PC-9 (cell line): ENCODE measurements around the gene GPX8. TPM values are rescaled to one million over a fixed set of nuclear protein-coding genes. Genes with fewer than 3 reads are reported as not detected.

Experiments
- Bru-seq: library from RNA; stranded (reverse); fragments of 400-500 nt; gene quantifications from one replicate; lab custom pipeline; 2021; lab: Mats Ljungman, UMichigan
- BruChase-seq, 2 experiments: library from RNA; stranded (reverse); fragments of 400-500 nt; gene quantifications; one replicate each; lab custom pipeline; 2021; lab: Mats Ljungman, UMichigan
- BruUV-seq: library from RNA; stranded (reverse); fragments of 400-500 nt; replicated peaks from 2 replicates; lab custom pipeline; 2021; lab: Mats Ljungman, UMichigan
- CTCF ChIA-PET: fragments of 300-600 bp; sonication (Branson Sonifier 250); formaldehyde crosslinking; loops from one replicate; lab custom pipeline; 2022; ENCODE audit warnings: antibody characterized with exemption; lab: Charles Lee
- POLR2A ChIA-PET: fragments of 300-600 bp; sonication (Branson Sonifier 250); formaldehyde crosslinking; loops from one replicate; lab custom pipeline; 2022; ENCODE audit warnings: antibody characterized with exemption; ENCODE audit not compliant: unreplicated experiment; lab: Charles Lee
- DNase-seq, 2 experiments: peaks; one replicate each; pipeline versions ENCODE4 v3.0.0 to v3.0.0-alpha.2; 2015 to 2022; ENCODE audit warnings: mixed read lengths in 1 of 2
- H2AFZ ChIP-seq: fragments of 200-600 bp; sonication (generic); 2 replicates; pipeline ENCODE4 v1.8.1; 2017; ENCODE audit warnings: antibody characterized with exemption
- H3F3A ChIP-seq: fragments of 200-600 bp; sonication (generic); 2 replicates; pipeline ENCODE4 v1.8.1; 2017; ENCODE audit warnings: antibody characterized with exemption, mild to moderate bottlenecking, low read depth; ENCODE audit not compliant: insufficient read depth
- H3K27ac ChIP-seq: fragments of 200-600 bp; sonication (generic); 2 replicates; pipeline ENCODE4 v1.6.1; 2016; ENCODE audit warnings: mixed run types
- H3K27me3 ChIP-seq: fragments of 200-600 bp; sonication (generic); 2 replicates; pipeline ENCODE4 v1.6.1; 2016; ENCODE audit warnings: low read depth, mixed run types; ENCODE audit not compliant: insufficient read depth
- H3K36me3 ChIP-seq: fragments of 200-600 bp; sonication (generic); 2 replicates; pipeline ENCODE4 v1.6.1; 2016; ENCODE audit warnings: low read depth, mixed run types
- H3K4me1 ChIP-seq: fragments of 200-600 bp; sonication (generic); replicated peaks from 2 replicates; pipeline ENCODE4 v1.6.1; 2016; ENCODE audit warnings: mixed run types; ENCODE audit not compliant: insufficient read depth
- H3K4me2 ChIP-seq: fragments of 200-600 bp; sonication (generic); 2 replicates; pipeline ENCODE4 v1.6.1; 2017; ENCODE audit warnings: mixed run types
- H3K4me3 ChIP-seq: fragments of 200-600 bp; sonication (generic); 2 replicates; pipeline ENCODE4 v1.6.1; 2016; ENCODE audit warnings: mixed run types
- H3K79me2 ChIP-seq: fragments of 200-600 bp; sonication (generic); 2 replicates; pipeline ENCODE4 v1.6.1; 2017; ENCODE audit warnings: low read depth, mixed run types
- H3K9me2 ChIP-seq: fragments of 200-600 bp; sonication (generic); 2 replicates; pipeline ENCODE4 v1.8.1; 2017; ENCODE audit warnings: mild to moderate bottlenecking; ENCODE audit not compliant: insufficient read depth
- H3K9me3 ChIP-seq: fragments of 200-600 bp; sonication (generic); 2 replicates; pipeline ENCODE4 v1.8.1; 2016; ENCODE audit warnings: low read depth; ENCODE audit not compliant: insufficient read depth
- H4K20me1 ChIP-seq: fragments of 200-600 bp; sonication (generic); 2 replicates; pipeline ENCODE4 v1.8.1; 2017; ENCODE audit not compliant: insufficient read depth
- EZH2 ChIP-seq: fragments of 200-600 bp; sonication (generic); IDR thresholded peaks from 2 replicates; pipeline ENCODE4 v1.8.0; 2017; ENCODE audit warnings: antibody characterized with exemption, low read depth
- intact Hi-C: fragments of 100-400 bp; cut with micrococcal nuclease; formaldehyde crosslinking; loops from one replicate; pipeline ENCODE4 v1.10.0; 2022; ENCODE audit not compliant: unreplicated experiment
- long read RNA-seq: library from polyadenylated mRNA; stranded (forward); transcript quantifications from one replicate; pipeline ENCODE4 v2.0.0, GENCODE V29; 2022
- total RNA-seq: library from RNA; stranded (reverse); gene quantifications from 2 replicates; pipeline ENCODE4 v1.2.3, GENCODE V29; 2021
- TF ChIP-seq, protein P1 (sequence below): fragments of 200-600 bp; sonication (generic); conservative IDR thresholded peaks from 2 replicates; pipeline ENCODE4 v1.6.1; 2017; ENCODE audit warnings: mixed run types, antibody characterized with exemption, mild to moderate bottlenecking, moderate library complexity

The GPX8 gene, protein sequence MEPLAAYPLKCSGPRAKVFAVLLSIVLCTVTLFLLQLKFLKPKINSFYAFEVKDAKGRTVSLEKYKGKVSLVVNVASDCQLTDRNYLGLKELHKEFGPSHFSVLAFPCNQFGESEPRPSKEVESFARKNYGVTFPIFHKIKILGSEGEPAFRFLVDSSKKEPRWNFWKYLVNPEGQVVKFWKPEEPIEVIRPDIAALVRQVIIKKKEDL
- 24.6 and 40.2 TPM in 2 replicates for total RNA-seq
- percentile 82 among the genes with signal in this experiment for Bru-seq, nascent RNA
- BruChase-seq, experiment 1, labeled RNA remaining after a 2-hour chase = percentile 93 among the genes with signal in this experiment
- BruChase-seq, experiment 2, labeled RNA remaining after a 6-hour chase = percentile 97 among the genes with signal in this experiment
- long read RNA-seq, transcript GPX8-203 (3 exons, 1,411 nt) = major isoform, 40 of 68 reads
- long read RNA-seq, transcript GPX8-205 (4 exons, 3,422 nt) = minor isoform, 16 of 68 reads
- long read RNA-seq, partial matches to known transcripts = 2 of 68 reads
- long read RNA-seq, other reads (novel, unspliced or antisense) = 5 of 68 reads

DNA sequence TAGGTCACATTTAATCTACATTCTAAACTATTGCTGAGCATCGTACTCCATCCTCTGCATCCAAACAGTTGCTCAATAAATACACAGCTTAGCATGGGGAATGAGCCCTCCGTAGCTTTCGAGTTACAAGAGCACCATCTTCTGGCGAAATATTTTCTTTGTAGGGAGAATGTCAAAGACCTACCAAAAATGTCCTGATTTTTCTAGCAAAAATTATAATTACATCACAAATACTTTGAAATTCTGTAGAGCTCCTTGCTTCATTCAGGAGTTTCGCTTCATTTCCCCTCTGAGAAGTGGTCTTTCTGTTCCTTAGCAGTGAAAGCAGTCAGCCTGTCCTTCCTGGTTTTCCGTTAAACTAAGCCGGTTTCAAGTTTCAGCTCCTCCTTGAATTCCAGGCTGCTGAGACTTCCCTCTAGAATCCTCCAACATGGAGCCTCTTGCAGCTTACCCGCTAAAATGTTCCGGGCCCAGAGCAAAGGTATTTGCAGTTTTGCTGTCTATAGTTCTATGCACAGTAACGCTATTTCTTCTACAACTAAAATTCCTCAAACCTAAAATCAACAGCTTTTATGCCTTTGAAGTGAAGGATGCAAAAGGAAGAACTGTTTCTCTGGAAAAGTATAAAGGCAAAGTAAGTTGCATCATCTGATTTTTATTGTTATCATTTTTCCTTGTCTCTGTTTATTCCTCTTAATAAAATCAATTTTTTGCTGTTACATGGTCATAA is at the start of gene GPX8:
Gene GPX8, plus strand, starts transcription at position 409 of the 730 bp plus-strand sequence. Its CDS starts 22 bp downstream, at position 431.
- ChIA-PET POLR2A (interaction anchor here (0.6 kb wide), 4 partner anchors 326 to 1516 kb away, joined by 3 to 6 read pairs (median 4); no protein-coding TSS in a partner anchor), CTCF (interaction anchor here (0.5 to 2.0 kb wide), 10 partner anchors 13 to 1069 kb away, joined by 3 to 10 read pairs (median 6); no protein-coding TSS in a partner anchor)
- H3K9me2 ChIP-seq = no peaks in the 10 kb centered on the region
- peak within 1 kb of the TSS; percentile 83 for H2AFZ ChIP-seq
- H3K4me1 ChIP-seq = peaks cover 7% of the 10 kb centered on the region
- intact Hi-C loops = loop anchor here (1.0 kb wide), 1 partner anchor 643 kb away; the partner anchor contains the start of gene SNX18
- H3F3A ChIP-seq = peaks cover 6% of the 10 kb centered on the region; the same call in 1 of the 2 replicates
- H3K4me2 ChIP-seq = peak within 1 kb of the TSS; percentile 72
- H3K27ac ChIP-seq = peak within 1 kb of the TSS; percentile 53
- no peaks in the 10 kb centered on the region for H3K9me3 ChIP-seq
- BruUV-seq = no TSS peak
- H3K36me3 ChIP-seq = 0 out of 2 replicates have a peak, but pooled peaks cover 13% of the 10 kb centered on the region
- peaks cover 7% of the 10 kb centered on the region; the same call in 1 of the 2 replicates for H3K79me2 ChIP-seq
- H3K27me3 ChIP-seq = no peaks in the 10 kb centered on the region
- peak; percentile 31 to 79 for DNase-seq
- peak within 1 kb of the TSS; percentile 68 for H3K4me3 ChIP-seq
- TF ChIP-seq EZH2 = no peak
- TF ChIP-seq, protein P1, sequence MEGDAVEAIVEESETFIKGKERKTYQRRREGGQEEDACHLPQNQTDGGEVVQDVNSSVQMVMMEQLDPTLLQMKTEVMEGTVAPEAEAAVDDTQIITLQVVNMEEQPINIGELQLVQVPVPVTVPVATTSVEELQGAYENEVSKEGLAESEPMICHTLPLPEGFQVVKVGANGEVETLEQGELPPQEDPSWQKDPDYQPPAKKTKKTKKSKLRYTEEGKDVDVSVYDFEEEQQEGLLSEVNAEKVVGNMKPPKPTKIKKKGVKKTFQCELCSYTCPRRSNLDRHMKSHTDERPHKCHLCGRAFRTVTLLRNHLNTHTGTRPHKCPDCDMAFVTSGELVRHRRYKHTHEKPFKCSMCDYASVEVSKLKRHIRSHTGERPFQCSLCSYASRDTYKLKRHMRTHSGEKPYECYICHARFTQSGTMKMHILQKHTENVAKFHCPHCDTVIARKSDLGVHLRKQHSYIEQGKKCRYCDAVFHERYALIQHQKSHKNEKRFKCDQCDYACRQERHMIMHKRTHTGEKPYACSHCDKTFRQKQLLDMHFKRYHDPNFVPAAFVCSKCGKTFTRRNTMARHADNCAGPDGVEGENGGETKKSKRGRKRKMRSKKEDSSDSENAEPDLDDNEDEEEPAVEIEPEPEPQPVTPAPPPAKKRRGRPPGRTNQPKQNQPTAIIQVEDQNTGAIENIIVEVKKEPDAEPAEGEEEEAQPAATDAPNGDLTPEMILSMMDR = peak; percentile 88
- no peaks in the 10 kb centered on the region for H4K20me1 ChIP-seq

DNA sequence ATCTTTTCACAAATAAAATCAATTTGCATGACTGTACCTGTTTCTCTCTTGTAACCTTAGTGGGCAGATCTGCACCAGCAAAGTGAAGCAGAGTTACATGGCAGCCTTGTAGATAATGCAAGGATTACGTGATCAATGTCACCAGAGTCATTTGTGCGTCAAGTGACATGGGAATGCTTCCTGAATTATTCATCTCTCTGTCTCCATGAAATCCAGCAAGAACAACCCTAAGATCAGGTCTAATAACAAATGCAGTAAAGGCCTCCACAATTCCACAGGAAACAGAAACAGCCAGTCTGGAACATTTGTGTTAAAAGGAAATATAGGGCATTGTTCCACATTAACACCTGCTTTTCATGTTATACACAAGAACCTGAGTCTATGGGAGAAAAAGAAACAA is 49.8 kb upstream of the GPX8 start:
- H3K27me3 ChIP-seq = peaks cover 16% of the 10 kb centered on the region; the same call in 1 of the 2 replicates
- no peaks in the 10 kb centered on the region for H3F3A ChIP-seq
- no peak overlapping the region for H2AFZ ChIP-seq
- no peaks in the 10 kb centered on the region for H4K20me1 ChIP-seq
- BruUV-seq = no TSS peak
- no peaks in the 10 kb centered on the region for H3K4me1 ChIP-seq
- H3K4me3 ChIP-seq = no peak overlapping the region
- TF ChIP-seq EZH2 = no peak
- TF ChIP-seq, protein P1 = no peak
- intact Hi-C loops = no loop called here
- ChIA-PET CTCF (no interaction called here), POLR2A (no interaction called here)
- H3K36me3 ChIP-seq = no peaks in the 10 kb centered on the region
- DNase-seq = no peak
- H3K27ac ChIP-seq = no peak overlapping the region
- no peak overlapping the region for H3K4me2 ChIP-seq
- H3K9me2 ChIP-seq = no peaks in the 10 kb centered on the region
- H3K79me2 ChIP-seq = no peaks in the 10 kb centered on the region
- H3K9me3 ChIP-seq = no peaks in the 10 kb centered on the region

DNA sequence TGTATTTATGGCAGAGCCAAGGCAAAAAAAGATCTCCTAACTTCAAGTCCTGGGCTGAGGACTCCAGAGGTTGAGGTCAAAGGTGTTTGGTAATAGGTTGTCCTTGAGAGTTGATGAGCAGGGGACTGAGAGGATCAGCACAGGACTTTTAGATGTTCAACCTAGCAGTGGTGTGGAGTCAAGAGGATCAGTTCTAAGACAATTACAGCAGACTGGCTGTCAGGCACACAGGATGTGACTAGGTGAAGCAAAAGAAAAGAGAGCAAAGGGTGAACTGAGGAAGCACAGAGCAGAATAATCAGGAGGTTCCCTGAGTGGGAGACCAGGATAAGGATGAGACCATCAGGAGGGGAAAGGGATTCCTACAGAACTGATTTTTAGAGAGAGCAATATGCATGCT is 46.6 kb upstream of the GPX8 start:
- ChIA-PET POLR2A (no interaction called here), CTCF (no interaction called here)
- BruUV-seq = no TSS peak
- TF ChIP-seq EZH2 = no peak
- TF ChIP-seq, protein P1 = no peak
- DNase-seq = no peak
- Histone ChIP-seq H3K4me2 (no peak overlapping the region), H3K79me2 (no peaks in the 10 kb centered on the region), H3K4me3 (no peak overlapping the region), H4K20me1 (no peaks in the 10 kb centered on the region), H3K9me3 (no peaks in the 10 kb centered on the region), H3K9me2 (no peaks in the 10 kb centered on the region), H2AFZ (no peak overlapping the region), H3K27me3 (peaks cover 24% of the 10 kb centered on the region; the same call in 1 of the 2 replicates), H3K36me3 (no peaks in the 10 kb centered on the region), H3F3A (no peaks in the 10 kb centered on the region), H3K4me1 (no peaks in the 10 kb centered on the region), H3K27ac (no peak overlapping the region)
- intact Hi-C loops = no loop called here
